ENCODE results near the gene PRDM11.

- TF ChIP-seq, protein P1, sequence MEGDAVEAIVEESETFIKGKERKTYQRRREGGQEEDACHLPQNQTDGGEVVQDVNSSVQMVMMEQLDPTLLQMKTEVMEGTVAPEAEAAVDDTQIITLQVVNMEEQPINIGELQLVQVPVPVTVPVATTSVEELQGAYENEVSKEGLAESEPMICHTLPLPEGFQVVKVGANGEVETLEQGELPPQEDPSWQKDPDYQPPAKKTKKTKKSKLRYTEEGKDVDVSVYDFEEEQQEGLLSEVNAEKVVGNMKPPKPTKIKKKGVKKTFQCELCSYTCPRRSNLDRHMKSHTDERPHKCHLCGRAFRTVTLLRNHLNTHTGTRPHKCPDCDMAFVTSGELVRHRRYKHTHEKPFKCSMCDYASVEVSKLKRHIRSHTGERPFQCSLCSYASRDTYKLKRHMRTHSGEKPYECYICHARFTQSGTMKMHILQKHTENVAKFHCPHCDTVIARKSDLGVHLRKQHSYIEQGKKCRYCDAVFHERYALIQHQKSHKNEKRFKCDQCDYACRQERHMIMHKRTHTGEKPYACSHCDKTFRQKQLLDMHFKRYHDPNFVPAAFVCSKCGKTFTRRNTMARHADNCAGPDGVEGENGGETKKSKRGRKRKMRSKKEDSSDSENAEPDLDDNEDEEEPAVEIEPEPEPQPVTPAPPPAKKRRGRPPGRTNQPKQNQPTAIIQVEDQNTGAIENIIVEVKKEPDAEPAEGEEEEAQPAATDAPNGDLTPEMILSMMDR (IDR thresholded peaks at IDR 0.05) = no peak
- TF ChIP-seq POLR2A (IDR thresholded peaks at IDR 0.05) = no peak
Observed at GRCh38 chr11:45102361-45102809, 44.1 kb upstream of the PRDM11 start.

Data from body of pancreas (tissue), 4 donors.